ENCODE measurements around the gene STAB2. TPM values are rescaled to one million over a fixed set of nuclear protein-coding genes. Genes with fewer than 3 reads are reported as not detected.

STAB2 gene
- total RNA-seq, 2 donors from 2014 or later = under 0.01 TPM; not detected in 1

- 78 to 84% methylated on average over 6 of the region's 6 CpGs for WGBS, 2 donors
- ATAC-seq = no peak
- no peak for DNase-seq
- Histone ChIP-seq H3K9me3 (no peaks in the 10 kb centered on the region), H3K36me3 (replicated peaks in 1 of 2; ENCODE audit: insufficient read depth in 1 of 2, low read depth in 2 of 2) (no peaks in the 10 kb centered on the region), H3K4me3 (no peak overlapping the region), H3K27ac (no peak overlapping the region), H3K27me3 (no peaks in the 10 kb centered on the region), H3K4me1 (no peaks in the 10 kb centered on the region)
- intact Hi-C loops (cut with DNase I) = no loop called here
- TF ChIP-seq POLR2A (IDR thresholded peaks at IDR 0.05) = no peak
- TF ChIP-seq, protein P1, sequence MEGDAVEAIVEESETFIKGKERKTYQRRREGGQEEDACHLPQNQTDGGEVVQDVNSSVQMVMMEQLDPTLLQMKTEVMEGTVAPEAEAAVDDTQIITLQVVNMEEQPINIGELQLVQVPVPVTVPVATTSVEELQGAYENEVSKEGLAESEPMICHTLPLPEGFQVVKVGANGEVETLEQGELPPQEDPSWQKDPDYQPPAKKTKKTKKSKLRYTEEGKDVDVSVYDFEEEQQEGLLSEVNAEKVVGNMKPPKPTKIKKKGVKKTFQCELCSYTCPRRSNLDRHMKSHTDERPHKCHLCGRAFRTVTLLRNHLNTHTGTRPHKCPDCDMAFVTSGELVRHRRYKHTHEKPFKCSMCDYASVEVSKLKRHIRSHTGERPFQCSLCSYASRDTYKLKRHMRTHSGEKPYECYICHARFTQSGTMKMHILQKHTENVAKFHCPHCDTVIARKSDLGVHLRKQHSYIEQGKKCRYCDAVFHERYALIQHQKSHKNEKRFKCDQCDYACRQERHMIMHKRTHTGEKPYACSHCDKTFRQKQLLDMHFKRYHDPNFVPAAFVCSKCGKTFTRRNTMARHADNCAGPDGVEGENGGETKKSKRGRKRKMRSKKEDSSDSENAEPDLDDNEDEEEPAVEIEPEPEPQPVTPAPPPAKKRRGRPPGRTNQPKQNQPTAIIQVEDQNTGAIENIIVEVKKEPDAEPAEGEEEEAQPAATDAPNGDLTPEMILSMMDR (IDR thresholded peaks at IDR 0.05) = no peak
Measured at GRCh38 chr12:103639983-103640382, 52.9 kb downstream of the STAB2 start.

DNA sequence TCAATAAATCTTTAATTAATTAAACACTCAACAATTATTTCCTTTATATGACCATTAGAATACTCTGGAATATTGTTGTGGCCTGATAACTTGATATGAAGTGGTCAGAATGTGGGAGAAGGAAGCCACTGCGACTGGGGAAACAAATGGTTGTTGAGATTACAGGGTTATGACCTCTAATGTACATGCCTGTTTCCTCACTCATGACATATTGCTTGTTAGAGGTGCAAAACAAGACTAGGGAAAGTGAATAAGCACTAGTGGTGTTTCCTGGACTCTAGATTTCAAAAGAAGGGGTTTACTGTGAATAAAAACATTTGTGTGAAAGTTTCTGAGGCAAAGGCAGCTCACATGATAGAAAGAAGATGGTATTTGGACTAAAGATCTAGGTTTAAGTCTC is 53.3 kb downstream of the STAB2 start:
- Histone ChIP-seq H3K27me3 (no peaks in the 10 kb centered on the region), H3K4me3 (no peak overlapping the region), H3K36me3 (replicated peaks in 1 of 2; ENCODE audit: insufficient read depth in 1 of 2, low read depth in 2 of 2) (no peaks in the 10 kb centered on the region), H3K9me3 (no peaks in the 10 kb centered on the region), H3K4me1 (no peaks in the 10 kb centered on the region), H3K27ac (no peak overlapping the region)
- intact Hi-C loops (cut with DNase I) = no loop called here
- WGBS, 2 donors = 0% methylated on average over 1 of the region's 1 CpG
- ATAC-seq = no peak
- TF ChIP-seq, protein P1 (IDR thresholded peaks at IDR 0.05) = no peak
- TF ChIP-seq POLR2A (IDR thresholded peaks at IDR 0.05) = no peak
- no peak for DNase-seq

- ATAC-seq = no peak
Measured at GRCh38 chr12:103640831-103641230, 53.8 kb downstream of the STAB2 start.

GRCh38 chr12:103642240-103642864 is 55.3 kb downstream of the STAB2 start:
- intact Hi-C loops (cut with DNase I) = no loop called here
- WGBS, 2 donors = 62 to 92% methylated on average over 2 to 3 of the region's 3 CpGs
- TF ChIP-seq POLR2A (IDR thresholded peaks at IDR 0.05) = no peak
- TF ChIP-seq, protein P1 (IDR thresholded peaks at IDR 0.05) = no peak
- no peaks in the 10 kb centered on the region for H3K9me3 ChIP-seq
- H3K4me1 ChIP-seq = no peaks in the 10 kb centered on the region
- no peak overlapping the region for H3K27ac ChIP-seq
- DNase-seq = no peak
- ATAC-seq = no peak
- H3K4me3 ChIP-seq = no peak overlapping the region
- no peaks in the 10 kb centered on the region for H3K36me3 ChIP-seq (replicated peaks in 1 of 2; ENCODE audit: insufficient read depth in 1 of 2, low read depth in 2 of 2)
- no peaks in the 10 kb centered on the region for H3K27me3 ChIP-seq

More at GRCh38 chr12:103640831-103641230, 53.8 kb downstream of the STAB2 start:
- intact Hi-C loops (cut with DNase I) = no loop called here
- Histone ChIP-seq H3K9me3 (no peaks in the 10 kb centered on the region), H3K27ac (no peak overlapping the region), H3K36me3 (replicated peaks in 1 of 2; ENCODE audit: insufficient read depth in 1 of 2, low read depth in 2 of 2) (no peaks in the 10 kb centered on the region), H3K27me3 (no peaks in the 10 kb centered on the region), H3K4me1 (no peaks in the 10 kb centered on the region), H3K4me3 (no peak overlapping the region)
- no peak for DNase-seq
- TF ChIP-seq, protein P1 (IDR thresholded peaks at IDR 0.05) = no peak
- no peak for TF ChIP-seq POLR2A (IDR thresholded peaks at IDR 0.05)
- 80 to 84% methylated on average over 4 of the region's 4 CpGs for WGBS, 2 donors

DNA sequence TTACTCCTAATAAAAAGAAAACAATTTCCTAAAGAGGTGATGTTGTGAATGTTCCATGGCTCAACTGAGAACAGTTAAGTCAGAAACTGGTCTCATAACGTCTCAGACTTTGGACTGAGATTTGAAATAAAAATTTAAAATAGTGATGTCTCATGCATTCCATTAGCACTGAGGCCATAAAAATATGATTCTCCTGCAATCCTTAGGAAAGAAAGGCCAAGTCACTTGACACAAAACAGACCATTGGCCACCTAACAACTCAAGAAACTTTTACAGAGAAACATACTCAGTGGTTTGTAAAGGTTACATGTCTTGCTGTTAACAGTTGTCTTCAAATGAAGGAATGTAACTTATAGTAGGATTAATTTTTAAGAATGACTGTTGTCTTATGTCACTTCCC is 58.1 kb downstream of the STAB2 start:
- Histone ChIP-seq H3K27ac (no peak overlapping the region), H3K4me1 (no peaks in the 10 kb centered on the region), H3K9me3 (no peaks in the 10 kb centered on the region), H3K27me3 (no peaks in the 10 kb centered on the region), H3K4me3 (no peak overlapping the region), H3K36me3 (replicated peaks in 1 of 2; ENCODE audit: insufficient read depth in 1 of 2, low read depth in 2 of 2) (no peaks in the 10 kb centered on the region)
- TF ChIP-seq POLR2A (IDR thresholded peaks at IDR 0.05) = no peak
- TF ChIP-seq, protein P1 (IDR thresholded peaks at IDR 0.05) = no peak
- intact Hi-C loops (cut with DNase I) = no loop called here
- ATAC-seq (no peak), DNase-seq (no peak)
- WGBS, 2 donors = 73 to 74% methylated on average over 1 of the region's 1 CpG

Measured in body of pancreas (tissue), 4 donors.